Esophagus muscularis mucosa (tissue), 4 donors: ENCODE measurements around the gene BCAS1. TPM values are rescaled to one million over a fixed set of nuclear protein-coding genes. Genes with fewer than 3 reads are reported as not detected.

Experiments used
- DNase-seq: peaks from one replicate; pipeline ENCODE4 v3.0.0-alpha.2; 2017; ENCODE audit errors: extremely low spot score
- H3K27ac ChIP-seq, 4 donors: fragments of 200-600 bp; sonication (generic); replicated peaks in 1 of 4; 1 replicate in 3 of 4; 2 replicates in 1 of 4; pipeline ENCODE4 v1.5.1; 2016 to 2019; ENCODE audit warnings: mild to moderate bottlenecking in 1 of 4
- H3K27me3 ChIP-seq, 4 donors: fragments of 200-600 bp; sonication (generic); one replicate each; pipeline versions ENCODE4 v1.5.1 to v1.6.0; 2016 to 2019
- H3K36me3 ChIP-seq, 4 donors: fragments of 200-600 bp; sonication (generic); one replicate each; pipeline ENCODE4 v1.5.1; 2016 to 2019
- H3K4me1 ChIP-seq, 4 donors: fragments of 200-600 bp; sonication (generic); one replicate each; pipeline ENCODE4 v1.5.1; 2016 to 2019
- H3K4me3 ChIP-seq, 4 donors: fragments of 200-600 bp; sonication (generic); 1 replicate in 2 of 4; 2 replicates in 2 of 4; pipeline ENCODE4 v1.5.1; 2016 to 2019; ENCODE audit warnings: mild to moderate bottlenecking in 4 of 4, moderate library complexity in 1 of 4
- H3K9me3 ChIP-seq, 4 donors: fragments of 200-600 bp; sonication (generic); 1 replicate in 3 of 4; 2 replicates in 1 of 4; pipeline ENCODE4 v1.5.1; 2016 to 2019
- EP300 ChIP-seq: sonication (generic); formaldehyde crosslinking; IDR thresholded peaks from one replicate; pipeline ENCODE4 v1.6.1; 2017; ENCODE audit warnings: antibody characterized with exemption
- POLR2A ChIP-seq: fragments of 450-650 bp; IDR thresholded peaks from one replicate; pipeline ENCODE4 v1.6.1; 2017; ENCODE audit warnings: antibody characterized with exemption, moderate library complexity, mild to moderate bottlenecking, low read depth
- POLR2AphosphoS5 ChIP-seq, 2 donors: sonication (generic); formaldehyde crosslinking; IDR thresholded peaks; one replicate each; pipeline ENCODE4 v1.6.1; 2017; ENCODE audit warnings: antibody characterized with exemption in 2 of 2
- WGBS: methylation state at CpG from one replicate; pipeline ENCODE4 v1.1.5; 2018; 5-methylcytosine and 5-hydroxymethylcytosine counted together
- intact Hi-C: fragments of 100-400 bp; cut with DNase I; formaldehyde crosslinking; loops from one replicate; pipeline ENCODE4 v1.15.1; 2023
- total RNA-seq, 4 donors: library from RNA; depleted of rRNA; stranded (reverse); fragments of >200 nt; gene quantifications; one replicate each; pipeline versions ENCODE4 v1.1.0 to v1.2.1, GENCODE V29; 2016
- TF ChIP-seq, protein P1 (sequence below), 3 experiments: fragments of 200-600 bp in 2 of 3; fragments of 450-650 bp in 1 of 3; sonication (generic) in 2 of 3; IDR thresholded peaks; one replicate each; pipeline ENCODE4 v1.5.1; 2017 to 2019; ENCODE audit warnings: antibody characterized with exemption in 3 of 3, mild to moderate bottlenecking in 2 of 3, moderate library complexity in 1 of 3

BCAS1 gene
- total RNA-seq, 4 donors from 2014 or later: 0.13 to 0.46 TPM; not detected in 2

DNA sequence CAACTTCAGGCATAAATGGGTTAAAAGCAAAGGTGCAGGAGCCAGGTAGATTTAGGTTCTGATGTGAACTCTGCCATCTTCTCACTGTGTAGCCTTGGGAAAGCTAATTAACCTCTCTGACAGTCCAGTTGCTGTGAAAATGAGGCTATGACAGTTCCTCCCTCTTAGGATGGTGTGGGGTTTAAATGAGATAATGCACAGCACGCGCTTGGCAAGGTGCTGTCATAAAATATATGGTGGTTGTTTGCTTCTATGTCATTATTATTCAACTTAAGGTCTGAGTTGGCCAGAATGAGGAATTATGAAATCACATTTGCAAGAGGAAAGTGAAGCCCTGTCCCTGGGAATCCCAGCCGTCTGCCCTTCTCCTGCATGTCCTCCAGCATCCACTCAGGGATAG, 15.5 kb upstream of the BCAS1 start:
- no peaks in the 10 kb centered on the region for H3K36me3 ChIP-seq
- no peaks in the 10 kb centered on the region for H3K27me3 ChIP-seq
- 77% methylated on average over 3 of the region's 3 CpGs for WGBS
- no peaks in the 10 kb centered on the region for H3K4me1 ChIP-seq
- intact Hi-C loops: no loop called here
- H3K9me3 ChIP-seq: no peaks in the 10 kb centered on the region
- H3K4me3 ChIP-seq: no peak overlapping the region
- no peak overlapping the region for H3K27ac ChIP-seq
- DNase-seq: no peak
- no peak for TF ChIP-seq POLR2A
- TF ChIP-seq, protein P1, sequence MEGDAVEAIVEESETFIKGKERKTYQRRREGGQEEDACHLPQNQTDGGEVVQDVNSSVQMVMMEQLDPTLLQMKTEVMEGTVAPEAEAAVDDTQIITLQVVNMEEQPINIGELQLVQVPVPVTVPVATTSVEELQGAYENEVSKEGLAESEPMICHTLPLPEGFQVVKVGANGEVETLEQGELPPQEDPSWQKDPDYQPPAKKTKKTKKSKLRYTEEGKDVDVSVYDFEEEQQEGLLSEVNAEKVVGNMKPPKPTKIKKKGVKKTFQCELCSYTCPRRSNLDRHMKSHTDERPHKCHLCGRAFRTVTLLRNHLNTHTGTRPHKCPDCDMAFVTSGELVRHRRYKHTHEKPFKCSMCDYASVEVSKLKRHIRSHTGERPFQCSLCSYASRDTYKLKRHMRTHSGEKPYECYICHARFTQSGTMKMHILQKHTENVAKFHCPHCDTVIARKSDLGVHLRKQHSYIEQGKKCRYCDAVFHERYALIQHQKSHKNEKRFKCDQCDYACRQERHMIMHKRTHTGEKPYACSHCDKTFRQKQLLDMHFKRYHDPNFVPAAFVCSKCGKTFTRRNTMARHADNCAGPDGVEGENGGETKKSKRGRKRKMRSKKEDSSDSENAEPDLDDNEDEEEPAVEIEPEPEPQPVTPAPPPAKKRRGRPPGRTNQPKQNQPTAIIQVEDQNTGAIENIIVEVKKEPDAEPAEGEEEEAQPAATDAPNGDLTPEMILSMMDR (IDR thresholded peaks at IDR 0.05): no peak
- TF ChIP-seq POLR2AphosphoS5 (IDR thresholded peaks at IDR 0.05): no peak
- no peak for TF ChIP-seq EP300

DNA sequence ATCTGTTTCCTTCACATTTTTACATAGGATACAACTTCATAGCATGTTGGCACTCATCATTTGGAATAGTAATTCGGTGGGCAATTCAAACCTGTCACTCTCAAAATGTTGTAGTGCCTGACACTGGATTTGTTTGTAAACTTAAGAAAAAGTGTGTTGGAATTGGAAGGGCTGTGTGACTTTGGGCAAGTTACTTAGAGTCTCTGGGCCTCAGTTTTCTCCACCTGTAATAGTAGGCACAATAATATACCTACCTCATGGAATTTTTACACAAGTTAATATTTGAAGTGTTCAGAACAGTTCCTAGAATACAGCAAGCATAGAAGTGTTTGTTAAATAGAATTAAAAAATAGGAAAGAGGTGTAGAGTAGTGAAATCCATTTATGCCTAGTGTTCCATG, 15.0 kb upstream of the BCAS1 start:
- no peaks in the 10 kb centered on the region for H3K36me3 ChIP-seq
- H3K4me1 ChIP-seq: no peaks in the 10 kb centered on the region
- intact Hi-C loops: no loop called here
- no peak for DNase-seq
- WGBS: 89% methylated on average over 1 of the region's 1 CpG
- H3K27me3 ChIP-seq: no peaks in the 10 kb centered on the region
- TF ChIP-seq, protein P1 (IDR thresholded peaks at IDR 0.05): no peak
- H3K4me3 ChIP-seq: no peak overlapping the region
- H3K27ac ChIP-seq: no peak overlapping the region
- no peaks in the 10 kb centered on the region for H3K9me3 ChIP-seq

DNA sequence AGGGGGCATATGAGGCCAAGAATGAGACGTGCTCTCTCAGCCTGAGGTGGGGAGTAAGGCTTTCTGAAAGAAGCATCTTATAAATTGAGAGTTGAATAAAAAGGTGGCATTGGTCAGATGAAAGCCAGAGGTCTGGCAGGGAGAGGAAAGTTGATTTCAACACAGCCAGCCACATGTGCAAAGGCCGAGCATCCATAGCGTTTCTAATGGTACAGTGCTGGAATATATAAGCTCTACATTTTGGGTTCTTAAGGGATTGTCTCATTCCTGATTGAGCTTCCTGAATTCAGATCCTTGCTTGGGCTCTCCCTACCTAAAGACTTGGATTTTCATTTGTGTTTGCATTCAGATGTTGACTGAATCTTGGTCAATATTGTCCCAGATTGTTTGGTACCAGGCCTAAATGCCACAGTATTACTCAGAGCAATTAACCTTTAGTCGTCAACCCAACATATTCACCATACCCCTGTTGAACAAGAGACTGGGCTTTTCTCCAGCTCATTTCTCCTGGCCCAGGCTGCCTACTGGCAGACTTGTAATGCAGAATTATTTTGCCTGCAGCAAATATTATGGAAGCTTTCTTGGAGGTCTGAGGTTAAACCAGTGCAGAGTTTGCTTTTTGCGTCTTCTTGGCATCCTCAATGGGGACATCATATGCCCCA, 14.5 kb upstream of the BCAS1 start:
- no peaks in the 10 kb centered on the region for H3K36me3 ChIP-seq
- no peak for DNase-seq
- intact Hi-C loops: no loop called here
- no peaks in the 10 kb centered on the region for H3K27me3 ChIP-seq
- no peak for TF ChIP-seq POLR2A
- TF ChIP-seq EP300: no peak
- TF ChIP-seq POLR2AphosphoS5 (IDR thresholded peaks at IDR 0.05): no peak
- H3K4me3 ChIP-seq: no peak overlapping the region
- no peak overlapping the region for H3K27ac ChIP-seq
- no peaks in the 10 kb centered on the region for H3K4me1 ChIP-seq
- WGBS: 77% methylated on average over 5 of the region's 5 CpGs
- H3K9me3 ChIP-seq: no peaks in the 10 kb centered on the region

DNA sequence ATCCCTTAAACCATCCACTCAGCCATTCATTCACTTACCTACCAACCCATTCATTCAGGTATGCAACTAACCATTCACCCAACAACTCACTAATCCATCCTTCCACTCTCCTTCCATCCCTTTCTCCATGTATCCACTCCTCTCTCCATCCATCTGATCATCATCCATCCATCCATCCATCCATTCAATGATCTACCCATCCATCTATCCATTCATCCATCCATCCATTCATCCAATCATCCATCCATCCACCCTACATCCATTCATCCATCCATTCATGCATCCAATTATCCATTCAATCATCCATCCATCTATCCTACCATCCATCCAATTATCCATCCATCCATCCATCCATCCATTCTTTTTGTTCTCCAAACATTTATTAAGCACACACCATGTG, 13.8 kb upstream of the BCAS1 start:
- Histone ChIP-seq H3K36me3 (no peaks in the 10 kb centered on the region), H3K4me3 (no peak overlapping the region), H3K27me3 (no peaks in the 10 kb centered on the region), H3K4me1 (no peaks in the 10 kb centered on the region), H3K9me3 (no peaks in the 10 kb centered on the region), H3K27ac (no peak overlapping the region)
- intact Hi-C loops: no loop called here
- TF ChIP-seq, protein P1 (IDR thresholded peaks at IDR 0.05): no peak
- TF ChIP-seq POLR2AphosphoS5 (IDR thresholded peaks at IDR 0.05) (no peak), EP300 (no peak), POLR2A (no peak)
- DNase-seq: no peak

DNA sequence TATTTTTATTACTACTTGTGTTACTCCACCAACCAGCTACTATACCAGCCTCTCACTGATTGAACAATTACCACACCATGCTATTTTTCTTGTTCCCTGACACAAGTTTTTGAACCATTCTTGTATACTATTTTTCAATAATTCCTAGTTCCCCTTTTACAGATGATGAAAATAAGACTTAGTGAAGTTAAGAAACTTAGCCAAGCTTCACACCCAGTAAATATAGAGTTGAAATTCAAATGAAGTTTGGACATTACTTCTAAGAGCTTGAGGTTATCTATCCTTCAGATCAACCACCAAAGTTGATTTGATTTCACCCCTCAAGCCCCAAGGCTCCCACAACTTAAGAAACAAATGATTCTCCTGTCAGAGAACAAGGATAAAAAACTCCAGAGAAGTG, 13.1 kb upstream of the BCAS1 start:
- H3K27me3 ChIP-seq: no peaks in the 10 kb centered on the region
- H3K4me1 ChIP-seq: no peaks in the 10 kb centered on the region
- TF ChIP-seq POLR2AphosphoS5 (IDR thresholded peaks at IDR 0.05) (no peak), EP300 (no peak), POLR2A (no peak)
- TF ChIP-seq, protein P1 (IDR thresholded peaks at IDR 0.05): no peak
- H3K27ac ChIP-seq: no peak overlapping the region
- H3K36me3 ChIP-seq: no peaks in the 10 kb centered on the region
- H3K4me3 ChIP-seq: no peak overlapping the region
- intact Hi-C loops: no loop called here
- DNase-seq: no peak
- H3K9me3 ChIP-seq: no peaks in the 10 kb centered on the region
